Activated naive CD4-positive, alpha-beta T cell treated with anti-CD3 and anti-CD28 coated beads for 36 hours (primary cell): Measurements from ENCODE around the gene RARB. TPM values are rescaled to one million over a fixed set of nuclear protein-coding genes. Genes with fewer than 3 reads are reported as not detected.

ENCODE experiments used
- CTCF ChIA-PET: fragments of 350-600 bp; sonication (Branson Sonifier 250); formaldehyde crosslinking; loops from one replicate; lab custom pipeline; 2021; ENCODE audit warnings: antibody characterized with exemption; lab: Charles Lee
- DNase-seq: peaks from one replicate; pipeline ENCODE4 v3.0.0-alpha.2; 2020
- H3K27ac Mint-ChIP-seq: one replicate; pipeline ENCODE4 v1.8.0; 2021; ENCODE audit warnings: mild to moderate bottlenecking, mixed read lengths
- H3K27me3 Mint-ChIP-seq: one replicate; pipeline ENCODE4 v1.8.0; 2021; ENCODE audit warnings: low read depth, mixed read lengths
- H3K36me3 Mint-ChIP-seq: one replicate; pipeline ENCODE4 v1.8.0; 2021; ENCODE audit warnings: low read depth, mixed read lengths
- H3K4me1 Mint-ChIP-seq: one replicate; pipeline ENCODE4 v1.8.0; 2021; ENCODE audit warnings: low read depth, mixed read lengths
- H3K4me3 Mint-ChIP-seq: one replicate; pipeline ENCODE4 v1.8.0; 2021; ENCODE audit warnings: mild to moderate bottlenecking, moderate library complexity, mixed read lengths
- H3K9me3 Mint-ChIP-seq: one replicate; pipeline ENCODE4 v1.8.0; 2021; ENCODE audit warnings: mixed read lengths
- intact Hi-C: fragments of 100-400 bp; cut with micrococcal nuclease; formaldehyde crosslinking; loops from one replicate; pipeline ENCODE4 v1.15.1; 2023
- total RNA-seq, 2 experiments: library from RNA; stranded (reverse); gene quantifications; one replicate each; pipeline ENCODE4 v1.2.3, GENCODE V29; 2021

RARB gene
- total RNA-seq, 2 experiments from 2014 or later: not detected

- CTCF ChIA-PET: no interaction called here
- intact Hi-C loops: no loop called here
- H3K36me3 Mint-ChIP-seq: no peaks in the 10 kb centered on the region
- H3K9me3 Mint-ChIP-seq: peaks cover 5% of the 10 kb centered on the region
- no peaks in the 10 kb centered on the region for H3K4me1 Mint-ChIP-seq
- no peak overlapping the region for H3K27ac Mint-ChIP-seq
- H3K4me3 Mint-ChIP-seq: no peak overlapping the region
- peaks cover 7% of the 10 kb centered on the region for H3K27me3 Mint-ChIP-seq
- DNase-seq: no peak
Measured at GRCh38 chr3:25534007-25534406, 105.9 kb downstream of the RARB start.

GRCh38 chr3:25536521-25537391 is 108.7 kb downstream of the RARB start:
- no peak for DNase-seq
- Mint-ChIP-seq H3K4me1 (no peaks in the 10 kb centered on the region), H3K27me3 (peaks cover 10% of the 10 kb centered on the region), H3K4me3 (no peak overlapping the region), H3K36me3 (no peaks in the 10 kb centered on the region), H3K9me3 (peaks cover 4% of the 10 kb centered on the region), H3K27ac (no peak overlapping the region)
- CTCF ChIA-PET: no interaction called here
- intact Hi-C loops: no loop called here

- no peak overlapping the region for H3K4me3 Mint-ChIP-seq
- H3K36me3 Mint-ChIP-seq: no peaks in the 10 kb centered on the region
- intact Hi-C loops: no loop called here
- H3K27me3 Mint-ChIP-seq: peaks cover 8% of the 10 kb centered on the region
- CTCF ChIA-PET: no interaction called here
- no peak overlapping the region for H3K27ac Mint-ChIP-seq
- H3K4me1 Mint-ChIP-seq: no peaks in the 10 kb centered on the region
- no peaks in the 10 kb centered on the region for H3K9me3 Mint-ChIP-seq
- no peak for DNase-seq
Measured at GRCh38 chr3:25537516-25537915, 109.5 kb downstream of the RARB start.

- no peaks in the 10 kb centered on the region for H3K36me3 Mint-ChIP-seq
- H3K4me3 Mint-ChIP-seq: no peak overlapping the region
- H3K27me3 Mint-ChIP-seq: peaks cover 7% of the 10 kb centered on the region
- intact Hi-C loops: no loop called here
- H3K27ac Mint-ChIP-seq: no peak overlapping the region
- H3K4me1 Mint-ChIP-seq: no peaks in the 10 kb centered on the region
- CTCF ChIA-PET: interaction anchor here (2.0 kb wide), 1 partner anchor 8 kb away, joined by 6 read pairs; no protein-coding TSS in a partner anchor
- no peak for DNase-seq
- no peaks in the 10 kb centered on the region for H3K9me3 Mint-ChIP-seq
Measured at GRCh38 chr3:25540273-25540672, 112.2 kb downstream of the RARB start.

GRCh38 chr3:25542492-25543039 is 114.5 kb downstream of the RARB start:
- Mint-ChIP-seq H3K27ac (no peak overlapping the region), H3K4me3 (no peak overlapping the region), H3K27me3 (peaks cover 6% of the 10 kb centered on the region), H3K9me3 (no peaks in the 10 kb centered on the region), H3K4me1 (no peaks in the 10 kb centered on the region), H3K36me3 (no peaks in the 10 kb centered on the region)
- intact Hi-C loops: no loop called here
- DNase-seq: no peak
- CTCF ChIA-PET: interaction anchor here (0.9 to 2.0 kb wide), 3 partner anchors 10 to 101 kb away, joined by 3 to 6 read pairs (median 3); no protein-coding TSS in a partner anchor

GRCh38 chr3:25547103-25547502 is 119.0 kb downstream of the RARB start:
- Mint-ChIP-seq H3K9me3 (no peaks in the 10 kb centered on the region), H3K36me3 (no peaks in the 10 kb centered on the region), H3K27ac (no peak overlapping the region), H3K4me1 (no peaks in the 10 kb centered on the region), H3K4me3 (no peak overlapping the region), H3K27me3 (peaks cover 4% of the 10 kb centered on the region)
- DNase-seq: no peak
- intact Hi-C loops: no loop called here
- CTCF ChIA-PET: no interaction called here

GRCh38 chr3:25547943-25548674 is 120.0 kb downstream of the RARB start:
- Mint-ChIP-seq H3K4me3 (no peak overlapping the region), H3K4me1 (no peaks in the 10 kb centered on the region), H3K9me3 (no peaks in the 10 kb centered on the region), H3K27ac (no peak overlapping the region), H3K27me3 (peaks cover 4% of the 10 kb centered on the region), H3K36me3 (no peaks in the 10 kb centered on the region)
- intact Hi-C loops: no loop called here
- CTCF ChIA-PET: interaction anchor here (1.2 kb wide), 1 partner anchor 16 kb away, joined by 3 read pairs; no protein-coding TSS in a partner anchor
- DNase-seq: no peak

GRCh38 chr3:25548836-25549235 is 120.8 kb downstream of the RARB start:
- Mint-ChIP-seq H3K36me3 (no peaks in the 10 kb centered on the region), H3K27ac (no peak overlapping the region)
- CTCF ChIA-PET: interaction anchor here (1.2 kb wide), 1 partner anchor 16 kb away, joined by 3 read pairs; no protein-coding TSS in a partner anchor

GRCh38 chr3:25552251-25552650 is 124.2 kb downstream of the RARB start:
- Mint-ChIP-seq H3K27ac (no peak overlapping the region), H3K27me3 (no peaks in the 10 kb centered on the region), H3K4me3 (no peak overlapping the region), H3K4me1 (no peaks in the 10 kb centered on the region), H3K9me3 (no peaks in the 10 kb centered on the region), H3K36me3 (no peaks in the 10 kb centered on the region)
- DNase-seq: no peak
- CTCF ChIA-PET: interaction anchor here (0.6 kb wide), 1 partner anchor 1812 kb away, joined by 6 read pairs; no protein-coding TSS in a partner anchor
- intact Hi-C loops: no loop called here

More at GRCh38 chr3:25548836-25549235, 120.8 kb downstream of the RARB start:
- no peak for DNase-seq
- Mint-ChIP-seq H3K27me3 (peaks cover 4% of the 10 kb centered on the region), H3K4me1 (no peaks in the 10 kb centered on the region), H3K4me3 (no peak overlapping the region), H3K9me3 (no peaks in the 10 kb centered on the region)
- intact Hi-C loops: no loop called here

GRCh38 chr3:25554376-25554775 is 126.3 kb downstream of the RARB start:
- CTCF ChIA-PET: no interaction called here
- intact Hi-C loops: no loop called here
- DNase-seq: no peak
- H3K4me1 Mint-ChIP-seq: no peaks in the 10 kb centered on the region
- H3K27me3 Mint-ChIP-seq: no peaks in the 10 kb centered on the region
- no peak overlapping the region for H3K27ac Mint-ChIP-seq
- no peak overlapping the region for H3K4me3 Mint-ChIP-seq
- H3K9me3 Mint-ChIP-seq: no peaks in the 10 kb centered on the region
- no peaks in the 10 kb centered on the region for H3K36me3 Mint-ChIP-seq

GRCh38 chr3:25555695-25556437 is 127.8 kb downstream of the RARB start:
- H3K27ac Mint-ChIP-seq: no peak overlapping the region

GRCh38 chr3:25556447-25556846 is 128.4 kb downstream of the RARB start:
- H3K36me3 Mint-ChIP-seq: no peaks in the 10 kb centered on the region
- no peaks in the 10 kb centered on the region for H3K9me3 Mint-ChIP-seq
- no peak for DNase-seq
- intact Hi-C loops: no loop called here
- no peaks in the 10 kb centered on the region for H3K27me3 Mint-ChIP-seq
- H3K4me1 Mint-ChIP-seq: no peaks in the 10 kb centered on the region
- CTCF ChIA-PET: no interaction called here
- H3K27ac Mint-ChIP-seq: no peak overlapping the region
- no peak overlapping the region for H3K4me3 Mint-ChIP-seq

More at GRCh38 chr3:25555695-25556437, 127.8 kb downstream of the RARB start:
- Mint-ChIP-seq H3K9me3 (no peaks in the 10 kb centered on the region), H3K4me3 (no peak overlapping the region), H3K36me3 (no peaks in the 10 kb centered on the region), H3K27me3 (no peaks in the 10 kb centered on the region), H3K4me1 (no peaks in the 10 kb centered on the region)
- CTCF ChIA-PET: no interaction called here
- DNase-seq: no peak
- intact Hi-C loops: no loop called here
